Large intestine (tissue), 3 donors: ENCODE data around the gene KRTAP23-1. TPM values are rescaled to one million over a fixed set of nuclear protein-coding genes. Genes with fewer than 3 reads are reported as not detected.

Experiments
- DNase-seq, 2 donors: peaks; one replicate each; pipeline versions ENCODE4 v3.0.0 to v3.0.0-alpha.2; 2013
- H3K27ac ChIP-seq: one replicate; pipeline ENCODE4 v1.5.1; 2013; ENCODE audit warnings: low read length
- H3K27me3 ChIP-seq: 2 replicates; pipeline ENCODE4 v1.6.1; 2013; ENCODE audit warnings: low read length; ENCODE audit not compliant: control insufficient read depth, insufficient read depth
- H3K36me3 ChIP-seq: 2 replicates; pipeline ENCODE4 v1.6.1; 2013; ENCODE audit warnings: low read length; ENCODE audit not compliant: control insufficient read depth, insufficient read depth
- H3K4me1 ChIP-seq: one replicate; pipeline ENCODE4 v1.6.1; 2013; ENCODE audit warnings: low read length; ENCODE audit not compliant: control insufficient read depth, insufficient read depth
- H3K4me3 ChIP-seq: one replicate; pipeline ENCODE4 v1.5.1; 2013; ENCODE audit warnings: low read length
- H3K9me3 ChIP-seq: one replicate; pipeline ENCODE4 v1.6.1; 2013; ENCODE audit warnings: mild to moderate bottlenecking, low read depth, low read length, moderate library complexity; ENCODE audit not compliant: control insufficient read depth
- WGBS: methylation state at CpG from one replicate; pipeline ENCODE4 v1.1.5; 2013; ENCODE audit warnings: low lambda C conversion rate; ENCODE audit not compliant: insufficient coverage; 5-methylcytosine and 5-hydroxymethylcytosine counted together
- polyA plus RNA-seq: library from polyadenylated mRNA; unstranded; fragments of 120-200 nt; gene quantifications from one replicate; pipeline ENCODE4 v1.2.1, GENCODE V29; 2013

KRTAP23-1 gene
- polyA plus RNA-seq, 1 donor, result not detected

- H3K27ac ChIP-seq, result no peak overlapping the region
- no peak for DNase-seq
- no peaks in the 10 kb centered on the region for H3K9me3 ChIP-seq
- H3K27me3 ChIP-seq, result no peaks in the 10 kb centered on the region
- H3K4me1 ChIP-seq, result no peaks in the 10 kb centered on the region
- no peaks in the 10 kb centered on the region for H3K36me3 ChIP-seq
- no peak overlapping the region for H3K4me3 ChIP-seq
- 100% methylated on average over 2 of the region's 2 CpGs for WGBS
Observed at GRCh38 chr21:30315701-30316100, 32.7 kb downstream of the KRTAP23-1 start.

- Histone ChIP-seq H3K4me3 (no peak overlapping the region), H3K9me3 (no peaks in the 10 kb centered on the region), H3K36me3 (no peaks in the 10 kb centered on the region), H3K27ac (no peak overlapping the region), H3K4me1 (no peaks in the 10 kb centered on the region), H3K27me3 (no peaks in the 10 kb centered on the region)
- no peak for DNase-seq
- WGBS, result no CpG with 5 or more reads among the region's 2 CpGs
Observed at GRCh38 chr21:30306884-30307283, 41.5 kb downstream of the KRTAP23-1 start.

GRCh38 chr21:30305136-30305535 lies 43.3 kb downstream of the KRTAP23-1 start:
- DNase-seq, result no peak

More at GRCh38 chr21:30305136-30305535, 43.3 kb downstream of the KRTAP23-1 start:
- Histone ChIP-seq H3K4me1 (no peaks in the 10 kb centered on the region), H3K27me3 (no peaks in the 10 kb centered on the region), H3K36me3 (no peaks in the 10 kb centered on the region), H3K4me3 (no peak overlapping the region), H3K9me3 (no peaks in the 10 kb centered on the region), H3K27ac (no peak overlapping the region)
- WGBS, result 43% methylated on average over 1 of the region's 1 CpG

Other genes starting within 250 kb of the KRTAP23-1 start
- gene CLDN17, start 181.8 kb downstream of the KRTAP23-1 start, polyA plus RNA-seq, result not detected
- not detected for gene CLDN8, start 132.5 kb downstream of the KRTAP23-1 start, polyA plus RNA-seq
- gene KRTAP24-1, start 65.7 kb downstream of the KRTAP23-1 start, polyA plus RNA-seq, result not detected
- not detected for gene KRTAP25-1, start 59.1 kb downstream of the KRTAP23-1 start, polyA plus RNA-seq
- gene KRTAP26-1, start 28.3 kb downstream of the KRTAP23-1 start, polyA plus RNA-seq, result not detected
- gene KRTAP27-1, start 10.9 kb downstream of the KRTAP23-1 start, polyA plus RNA-seq, result not detected
- gene KRTAP13-2, start 23.7 kb upstream of the KRTAP23-1 start, polyA plus RNA-seq, result not detected
- gene KRTAP13-1, start 47.4 kb upstream of the KRTAP23-1 start, polyA plus RNA-seq, result not detected
- gene KRTAP13-3, start 77.3 kb upstream of the KRTAP23-1 start, polyA plus RNA-seq, result not detected
- not detected for gene KRTAP13-4, start 81.6 kb upstream of the KRTAP23-1 start, polyA plus RNA-seq
- gene KRTAP15-1, start 91.7 kb upstream of the KRTAP23-1 start, polyA plus RNA-seq, result not detected
- not detected for gene KRTAP19-1, start 131.8 kb upstream of the KRTAP23-1 start, polyA plus RNA-seq
- gene KRTAP19-2, start 138.8 kb upstream of the KRTAP23-1 start, polyA plus RNA-seq, result not detected
- gene KRTAP19-3, start 143.4 kb upstream of the KRTAP23-1 start, polyA plus RNA-seq, result not detected
- not detected for gene KRTAP19-4, start 148.6 kb upstream of the KRTAP23-1 start, polyA plus RNA-seq
- not detected for gene KRTAP19-5, start 153.5 kb upstream of the KRTAP23-1 start, polyA plus RNA-seq
- not detected for gene KRTAP19-6, start 193.3 kb upstream of the KRTAP23-1 start, polyA plus RNA-seq
- not detected for gene KRTAP19-7, start 212.7 kb upstream of the KRTAP23-1 start, polyA plus RNA-seq
- gene KRTAP22-2, start 241.8 kb upstream of the KRTAP23-1 start, polyA plus RNA-seq, result not detected
- not detected for gene KRTAP6-3, start 243.8 kb upstream of the KRTAP23-1 start, polyA plus RNA-seq